Measurements from ENCODE around the gene PPP1CA. TPM values are rescaled to one million over a fixed set of nuclear protein-coding genes. Genes with fewer than 3 reads are reported as not detected.
A peak's percentile ranks its signal among the peaks of the same experiment; 100 is the strongest.

The PPP1CA gene
- total RNA-seq, 1 experiment from 2014 or later = 339 TPM

GRCh38 chr11:67370351-67371076 is 31.1 kb downstream of the PPP1CA start:
- DNase-seq (ENCODE audit: low read depth) = no peak

- no peak for DNase-seq (ENCODE audit: low read depth)
Measured at GRCh38 chr11:67369801-67370284, 31.8 kb downstream of the PPP1CA start.

DNA sequence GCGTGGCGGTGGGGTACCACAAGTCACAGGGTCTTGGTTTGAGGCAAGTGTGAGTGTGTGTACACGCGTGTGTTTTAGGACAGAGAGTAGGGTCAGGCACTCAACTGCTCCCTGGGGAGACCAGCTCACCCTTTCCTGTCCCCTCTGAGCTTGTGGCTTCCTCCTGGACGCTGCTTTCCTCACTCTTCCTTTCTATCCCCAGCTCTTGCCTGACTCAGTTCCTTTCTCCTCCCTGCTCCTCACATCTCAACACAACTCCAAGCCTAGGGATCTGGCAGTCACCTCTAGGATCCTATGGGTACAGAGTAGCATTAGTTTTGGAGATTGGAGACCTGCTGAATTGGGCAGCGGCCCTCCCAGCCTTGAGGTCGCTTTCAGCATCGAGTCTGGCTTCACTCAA is 32.4 kb downstream of the PPP1CA start:
- no peak for DNase-seq (ENCODE audit: low read depth)

DNA sequence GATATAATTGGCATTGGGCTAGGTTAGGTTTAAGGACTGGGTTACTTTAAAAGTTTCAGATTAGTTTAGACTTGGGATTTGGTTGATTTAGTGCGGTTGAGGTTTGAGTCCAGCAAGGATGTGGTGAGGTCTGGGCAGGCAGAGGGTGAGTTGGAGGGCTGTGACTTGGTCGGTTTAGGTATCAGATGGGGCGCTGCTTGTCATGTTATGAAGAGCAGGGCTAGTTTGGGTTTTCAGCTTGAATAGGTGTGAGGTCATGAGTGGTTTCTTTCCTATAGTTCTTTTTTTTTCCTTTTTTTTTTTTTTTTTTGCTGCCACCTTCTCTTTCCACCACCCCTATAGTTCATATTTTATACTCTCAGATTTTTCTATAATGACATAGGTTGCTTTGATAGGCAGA is 33.0 kb downstream of the PPP1CA start:
- no peak for DNase-seq (ENCODE audit: low read depth)

DNA sequence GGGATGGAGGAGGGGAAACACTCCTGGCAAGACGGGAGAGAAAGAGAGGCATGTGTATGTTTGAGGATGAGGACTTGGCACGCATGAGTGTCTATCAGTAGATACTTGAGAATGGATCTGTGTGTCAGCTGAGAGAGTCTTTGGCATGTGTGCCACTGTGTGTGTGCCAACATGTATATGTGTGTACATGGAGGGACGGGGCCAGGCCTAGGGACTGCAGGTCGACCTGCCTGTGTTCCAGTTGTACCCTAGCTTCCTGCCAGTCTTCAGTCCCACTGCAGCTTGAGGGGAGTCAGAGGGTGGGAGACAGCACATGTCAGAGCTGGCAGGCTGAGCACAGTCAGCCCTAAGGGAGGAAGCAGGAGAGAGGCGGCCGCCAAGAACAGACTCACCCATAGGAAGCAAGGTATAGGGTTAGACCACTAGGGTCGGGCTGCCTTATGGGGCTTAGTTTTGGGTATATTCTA is 33.9 kb downstream of the PPP1CA start:
- no peak for DNase-seq (ENCODE audit: low read depth)

DNA sequence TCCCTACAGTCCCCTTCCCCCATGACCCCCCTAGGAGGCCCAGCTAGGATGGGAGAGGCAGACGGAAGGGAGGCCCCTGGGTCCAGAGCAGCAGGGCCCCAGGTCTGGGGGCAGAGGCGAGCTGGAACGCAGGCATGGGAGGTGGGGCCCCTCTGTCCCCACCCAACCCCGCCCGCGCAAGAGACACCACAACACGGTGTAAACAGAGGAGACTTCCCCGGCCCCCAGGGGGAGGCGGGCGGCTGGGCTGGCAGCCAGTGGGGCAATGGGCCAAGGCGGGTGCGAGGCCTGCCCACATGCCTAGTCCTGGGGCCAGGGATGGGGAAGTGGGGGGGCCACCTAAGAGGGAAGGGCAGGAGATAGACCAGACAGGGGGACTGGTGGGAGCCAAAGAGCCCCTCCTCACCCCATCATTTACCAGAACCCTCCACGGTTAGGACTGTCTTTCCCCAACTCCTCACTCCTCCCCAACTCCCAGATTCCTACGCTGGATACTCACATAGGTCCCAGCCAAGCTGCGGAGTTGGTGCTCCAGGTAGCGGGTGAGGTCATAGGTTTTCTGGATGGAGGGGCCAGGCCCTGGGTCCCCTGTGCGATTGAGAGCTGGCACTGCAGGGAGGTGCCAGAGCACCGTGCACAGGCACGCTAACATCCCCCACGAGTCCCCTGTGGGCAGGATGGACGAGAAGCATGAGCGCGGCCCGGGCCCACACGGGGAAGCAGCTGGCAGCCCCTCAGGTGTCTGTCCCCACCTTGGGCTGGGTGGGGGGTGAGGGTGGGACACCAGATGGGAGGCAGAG is 34.5 kb downstream of the PPP1CA start:
- no peak for DNase-seq (ENCODE audit: low read depth)

GRCh38 chr11:67366546-67366945 is 35.1 kb downstream of the PPP1CA start:
- no peak for DNase-seq (ENCODE audit: low read depth)

GRCh38 chr11:67365736-67366444 is 35.8 kb downstream of the PPP1CA start:
- DNase-seq (ENCODE audit: low read depth) = no peak

- no peak for DNase-seq (ENCODE audit: low read depth)
Measured at GRCh38 chr11:67364783-67365722, 36.6 kb downstream of the PPP1CA start.

DNA sequence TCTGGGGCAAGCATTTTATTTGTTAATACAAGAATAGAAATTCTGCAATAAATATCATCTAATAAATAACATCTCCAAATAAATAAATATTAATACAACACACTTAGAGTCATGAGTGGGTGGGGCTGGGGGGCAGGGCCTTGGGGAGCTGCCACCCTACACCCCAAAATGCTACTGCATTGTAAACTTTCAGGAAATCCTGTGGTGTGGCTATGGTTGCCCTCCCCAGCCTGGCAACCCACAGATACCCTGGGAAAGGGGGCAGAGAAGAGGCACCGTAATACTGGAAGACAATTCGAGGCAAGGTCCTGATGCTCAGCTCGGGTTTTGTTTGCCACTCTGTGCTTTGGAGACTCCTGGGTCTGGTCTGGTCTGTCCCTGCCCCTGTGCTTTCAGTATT is 37.5 kb downstream of the PPP1CA start:
- no peak for DNase-seq (ENCODE audit: low read depth)

DNA sequence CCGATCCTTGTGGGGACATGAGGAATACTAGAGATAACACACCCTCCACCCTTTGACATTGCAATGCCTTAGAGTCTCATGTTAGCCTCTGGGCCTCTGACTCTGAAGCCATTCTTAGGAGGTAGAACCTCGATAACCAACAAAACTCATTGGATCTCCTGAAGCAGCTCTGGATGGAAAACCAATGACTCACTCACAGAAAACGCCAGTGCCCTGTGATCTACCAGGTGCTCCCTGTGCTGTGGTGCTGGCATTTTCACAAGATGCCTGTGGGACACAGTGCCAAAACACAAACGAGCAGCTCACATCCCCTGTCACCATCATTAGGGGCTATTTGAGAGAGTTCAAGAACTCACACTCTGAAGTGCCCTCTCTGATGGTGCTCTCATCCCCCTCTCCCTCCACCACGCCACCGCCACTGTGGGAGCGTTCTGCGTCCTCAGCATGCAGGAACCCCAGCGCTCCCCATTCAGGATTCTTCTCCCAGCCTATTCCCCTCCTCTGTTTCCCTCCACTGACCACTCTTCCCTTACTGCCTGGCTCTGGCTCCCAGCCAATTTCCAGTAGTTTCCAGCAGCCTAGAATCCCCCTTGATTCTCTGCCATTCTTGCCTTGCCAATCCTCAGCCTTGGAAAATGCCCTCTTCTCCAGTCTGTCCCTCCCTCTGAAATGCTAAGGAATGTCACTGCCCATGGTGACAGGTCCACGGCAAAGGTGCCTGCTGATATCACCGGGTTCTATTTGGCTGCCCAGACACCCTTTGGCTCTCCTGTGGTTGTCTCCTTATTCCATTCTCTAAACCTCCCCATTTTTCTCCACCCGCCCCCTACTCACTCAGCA is 43.6 kb downstream of the PPP1CA start:
- peak; percentile 70 for DNase-seq (ENCODE audit: low read depth)

GRCh38 chr11:67356864-67357561 is 44.6 kb downstream of the PPP1CA start:
- DNase-seq (ENCODE audit: low read depth) = peak; percentile 77

- DNase-seq (ENCODE audit: low read depth) = no peak
Measured at GRCh38 chr11:67356387-67356863, 45.2 kb downstream of the PPP1CA start.

DNA sequence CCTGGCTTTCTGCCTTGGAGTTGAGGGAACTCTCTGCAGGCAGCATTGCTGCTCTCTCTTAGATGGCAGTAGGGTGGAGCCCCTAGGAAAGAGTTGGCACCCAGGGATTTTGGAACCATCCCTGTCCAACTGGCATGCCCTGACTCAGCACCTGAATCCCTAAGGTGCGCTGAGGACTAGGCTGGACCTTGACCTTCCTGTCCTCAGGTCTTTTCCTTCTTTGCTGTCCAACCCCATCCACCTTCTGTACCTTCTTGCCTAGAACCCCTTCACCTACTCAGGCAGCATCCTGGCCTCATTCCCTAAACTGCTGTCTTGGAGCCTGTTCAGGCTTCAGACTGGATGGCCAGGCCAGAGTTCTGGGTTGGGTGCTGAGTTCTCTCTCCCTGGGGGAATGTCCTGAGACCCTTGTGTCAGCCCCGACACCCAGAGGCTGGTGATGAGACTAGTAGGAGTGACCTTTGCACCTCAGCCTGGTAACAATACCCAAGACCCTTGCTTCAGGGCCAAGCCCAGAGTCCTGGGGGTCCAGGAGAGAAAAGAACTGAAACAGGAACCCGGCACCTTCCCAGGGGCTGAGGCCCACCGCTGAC is 45.8 kb downstream of the PPP1CA start:
- no peak for DNase-seq (ENCODE audit: low read depth)

DNA sequence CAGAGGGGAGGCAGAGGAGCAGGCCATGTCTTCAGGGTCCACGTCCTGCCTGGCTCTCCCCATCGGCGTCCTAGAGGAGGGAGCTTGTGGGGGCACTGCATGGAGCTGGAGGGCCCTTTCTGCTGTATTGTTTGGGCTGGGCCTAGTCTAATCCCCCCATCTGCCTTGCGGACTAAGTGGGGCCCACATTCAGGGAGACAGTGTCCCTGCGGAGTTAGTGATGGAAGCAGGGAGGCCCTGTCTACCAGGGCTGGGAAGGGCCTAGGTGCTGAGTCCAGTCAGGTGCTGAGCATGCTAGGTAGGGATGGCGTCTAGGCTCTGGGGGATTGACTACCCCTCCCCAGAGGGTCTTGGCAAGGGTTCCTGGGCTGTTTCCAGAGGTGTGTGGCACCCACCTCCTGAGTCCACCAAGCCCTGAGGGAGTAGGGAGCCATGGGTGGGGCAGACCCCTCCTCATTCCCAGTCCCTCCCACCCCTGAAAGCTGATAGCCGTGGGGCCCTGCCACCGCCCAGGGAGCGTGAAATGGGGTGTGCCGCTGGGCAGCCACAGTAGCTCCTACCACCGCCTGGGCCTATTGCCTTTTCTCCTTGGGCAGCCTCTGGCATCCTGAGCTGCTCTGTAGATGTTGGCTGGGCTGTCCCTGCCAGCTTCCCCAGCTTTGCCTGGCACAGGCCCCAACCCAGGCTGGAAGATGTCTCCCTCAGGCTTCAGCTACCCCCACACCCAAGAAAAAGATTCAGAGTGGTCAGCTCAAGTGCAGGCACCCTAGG is 46.5 kb downstream of the PPP1CA start:
- no peak for DNase-seq (ENCODE audit: low read depth)

DNA sequence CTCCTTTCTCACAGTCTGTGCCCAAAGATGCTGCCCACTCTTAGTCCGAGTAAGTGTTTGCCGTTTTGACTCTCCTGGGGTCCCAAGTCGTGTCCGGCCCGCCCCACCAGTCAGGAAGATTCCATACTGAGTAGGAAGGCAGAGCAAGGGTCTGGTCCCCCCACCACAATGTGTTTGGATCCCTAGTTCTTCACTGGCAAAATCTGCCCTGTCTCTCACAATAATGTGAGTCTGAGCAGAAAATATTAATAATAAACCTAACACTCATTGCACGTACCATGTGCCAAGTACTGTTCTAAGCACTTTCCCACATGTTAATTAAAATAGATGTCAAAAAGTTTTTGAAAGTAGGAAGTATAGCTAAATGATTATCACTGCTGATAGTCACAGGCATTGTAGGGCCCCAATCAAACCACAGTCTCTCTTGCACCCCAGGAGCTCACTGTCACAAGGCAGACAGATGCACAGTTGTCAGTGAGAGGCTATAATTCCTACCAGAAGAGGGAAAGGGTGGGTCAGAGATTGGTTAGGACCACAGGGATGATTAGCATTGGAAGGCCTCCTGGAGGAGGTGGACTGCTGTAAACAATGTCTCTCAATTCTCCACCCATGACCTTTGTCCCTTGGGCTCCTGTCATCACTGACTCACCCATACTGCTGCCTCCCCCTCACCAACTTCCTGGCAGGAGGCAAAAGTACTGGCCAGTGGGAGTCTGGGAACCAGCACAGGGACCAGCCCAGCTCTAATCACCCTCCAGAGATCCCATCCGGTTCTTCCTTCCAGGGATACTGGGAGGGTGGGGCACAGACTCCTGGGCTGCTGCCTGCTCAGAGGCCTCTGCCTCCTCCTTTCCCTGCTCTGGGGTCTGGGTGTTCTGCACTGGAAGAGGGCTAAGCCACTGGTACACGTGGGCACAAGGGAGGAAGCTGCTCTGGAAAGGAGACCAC is 47.3 kb downstream of the PPP1CA start:
- DNase-seq (ENCODE audit: low read depth) = peak; percentile 100

All from HT1080 (cell line).